ENCODE measurements around the gene DNAJC4. TPM values are rescaled to one million over a fixed set of nuclear protein-coding genes. Genes with fewer than 3 reads are reported as not detected.

The DNAJC4 gene
- polyA plus RNA-seq, 2 of the 4 experiments (the other 2 are of a cell fraction), result 9.8 to 16.2 TPM

- no peak overlapping the region for H3K27ac ChIP-seq
- ATAC-seq (no peak), DNase-seq (ENCODE audit: low read depth in 1 of 2, low spot score in 1 of 2) (no peak), FAIRE-seq (no peak)
- TF ChIP-seq TP53 (CRISPR knock-in tag; IDR thresholded peaks at IDR 0.05) (no peak), ELK1 (IDR thresholded peaks at IDR 0.05; ENCODE audit: low read depth, low read length) (no peak)
- no peaks in the 10 kb centered on the region for H3K9me3 ChIP-seq
- peaks cover 9% of the 10 kb centered on the region; the same call in 1 of the 3 replicates for H3K4me1 ChIP-seq
- CTCF ChIA-PET, result interaction anchor here (1.0 to 20.3 kb wide), 12 partner anchors 8 to 99 kb away, joined by 3 to 254 read pairs (median 10); partner anchors contain the start of genes CATSPERZ, DNAJC4, NUDT22 and PLCB3
- 93% methylated on average over 27 of the region's 27 CpGs for WGBS (ENCODE audit: missing lambda C conversion rate)
- POLR2A ChIA-PET, result interaction anchor here (1.9 to 3.0 kb wide), 2 partner anchors 18 to 38 kb away, joined by 9 to 18 read pairs; partner anchors contain the start of genes FKBP2 and STIP1
- H3K4me3 ChIP-seq, result no peak overlapping the region
- no peak overlapping the region for H3K4me2 ChIP-seq
Observed at GRCh38 chr11:64203421-64204079, 26.8 kb upstream of the DNAJC4 start.

DNA sequence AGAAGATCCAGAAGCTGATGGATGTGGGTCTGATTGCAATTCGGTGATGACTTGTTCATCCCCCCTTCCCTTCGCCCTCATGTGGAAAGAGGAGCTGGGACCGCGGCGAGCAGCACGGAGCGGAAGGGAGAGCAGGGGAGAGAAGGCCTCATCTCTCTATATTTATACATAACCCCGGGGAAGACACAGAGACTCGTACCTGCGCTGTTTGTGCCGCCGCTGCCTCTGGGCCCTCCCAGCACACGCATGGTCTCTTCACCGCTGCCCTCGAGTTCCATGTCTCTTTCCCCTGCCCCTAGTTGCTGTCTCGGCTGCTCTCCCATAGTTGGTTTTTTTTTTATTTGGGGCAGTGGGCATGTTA, 26.3 kb upstream of the DNAJC4 start:
- ATAC-seq (no peak), FAIRE-seq (no peak), DNase-seq (ENCODE audit: low read depth in 1 of 2, low spot score in 1 of 2) (no peak)
- 90% methylated on average over 16 of the region's 16 CpGs for WGBS (ENCODE audit: missing lambda C conversion rate)
- CTCF ChIA-PET, result interaction anchor here (0.7 to 20.3 kb wide), 18 partner anchors 9 to 141 kb away, joined by 3 to 254 read pairs (median 7); partner anchors contain the start of genes CATSPERZ, DNAJC4, FKBP2 and NUDT22
- H3K4me1 ChIP-seq, result peaks cover 9% of the 10 kb centered on the region; the same call in 1 of the 3 replicates
- no peak overlapping the region for H3K27ac ChIP-seq
- H3K9me3 ChIP-seq, result no peaks in the 10 kb centered on the region
- TF ChIP-seq JUN (IDR thresholded peaks at IDR 0.05) (no peak), MAZ (IDR thresholded peaks at IDR 0.05; ENCODE audit: borderline replicate concordance, low read depth, low read length) (no peak), CEBPB (IDR thresholded peaks at IDR 0.05) (no peak), ATOH8 (CRISPR knock-in tag; IDR thresholded peaks at IDR 0.05; ENCODE audit: low read depth) (no peak), EP300 (IDR thresholded peaks at IDR 0.05) (no peak), CHD4 (IDR thresholded peaks at IDR 0.05; ENCODE audit: borderline replicate concordance) (no peak), MAFK (IDR thresholded peaks at IDR 0.05; ENCODE audit: partially characterized antibody) (no peak), SREBF2 (IDR thresholded peaks at IDR 0.05) (no peak), TFCP2L1 (CRISPR knock-in tag; IDR thresholded peaks at IDR 0.05) (no peak), RCOR1 (IDR thresholded peaks at IDR 0.05; ENCODE audit: low read depth, low read length) (no peak), ZC3H11A (IDR thresholded peaks at IDR 0.05) (no peak), BCL3 (IDR thresholded peaks at IDR 0.05) (no peak), RARB (CRISPR knock-in tag; IDR thresholded peaks at IDR 0.05) (no peak), FOSB (CRISPR knock-in tag; IDR thresholded peaks at IDR 0.05) (no peak), CBX2 (IDR thresholded peaks at IDR 0.05; ENCODE audit: borderline replicate concordance, low read depth) (no peak), HOXA7 (CRISPR knock-in tag; IDR thresholded peaks at IDR 0.05) (no peak)
- TF ChIP-seq, protein P1, sequence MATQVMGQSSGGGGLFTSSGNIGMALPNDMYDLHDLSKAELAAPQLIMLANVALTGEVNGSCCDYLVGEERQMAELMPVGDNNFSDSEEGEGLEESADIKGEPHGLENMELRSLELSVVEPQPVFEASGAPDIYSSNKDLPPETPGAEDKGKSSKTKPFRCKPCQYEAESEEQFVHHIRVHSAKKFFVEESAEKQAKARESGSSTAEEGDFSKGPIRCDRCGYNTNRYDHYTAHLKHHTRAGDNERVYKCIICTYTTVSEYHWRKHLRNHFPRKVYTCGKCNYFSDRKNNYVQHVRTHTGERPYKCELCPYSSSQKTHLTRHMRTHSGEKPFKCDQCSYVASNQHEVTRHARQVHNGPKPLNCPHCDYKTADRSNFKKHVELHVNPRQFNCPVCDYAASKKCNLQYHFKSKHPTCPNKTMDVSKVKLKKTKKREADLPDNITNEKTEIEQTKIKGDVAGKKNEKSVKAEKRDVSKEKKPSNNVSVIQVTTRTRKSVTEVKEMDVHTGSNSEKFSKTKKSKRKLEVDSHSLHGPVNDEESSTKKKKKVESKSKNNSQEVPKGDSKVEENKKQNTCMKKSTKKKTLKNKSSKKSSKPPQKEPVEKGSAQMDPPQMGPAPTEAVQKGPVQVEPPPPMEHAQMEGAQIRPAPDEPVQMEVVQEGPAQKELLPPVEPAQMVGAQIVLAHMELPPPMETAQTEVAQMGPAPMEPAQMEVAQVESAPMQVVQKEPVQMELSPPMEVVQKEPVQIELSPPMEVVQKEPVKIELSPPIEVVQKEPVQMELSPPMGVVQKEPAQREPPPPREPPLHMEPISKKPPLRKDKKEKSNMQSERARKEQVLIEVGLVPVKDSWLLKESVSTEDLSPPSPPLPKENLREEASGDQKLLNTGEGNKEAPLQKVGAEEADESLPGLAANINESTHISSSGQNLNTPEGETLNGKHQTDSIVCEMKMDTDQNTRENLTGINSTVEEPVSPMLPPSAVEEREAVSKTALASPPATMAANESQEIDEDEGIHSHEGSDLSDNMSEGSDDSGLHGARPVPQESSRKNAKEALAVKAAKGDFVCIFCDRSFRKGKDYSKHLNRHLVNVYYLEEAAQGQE (IDR thresholded peaks at IDR 0.05), result no peak
- TF ChIP-seq, protein P2, sequence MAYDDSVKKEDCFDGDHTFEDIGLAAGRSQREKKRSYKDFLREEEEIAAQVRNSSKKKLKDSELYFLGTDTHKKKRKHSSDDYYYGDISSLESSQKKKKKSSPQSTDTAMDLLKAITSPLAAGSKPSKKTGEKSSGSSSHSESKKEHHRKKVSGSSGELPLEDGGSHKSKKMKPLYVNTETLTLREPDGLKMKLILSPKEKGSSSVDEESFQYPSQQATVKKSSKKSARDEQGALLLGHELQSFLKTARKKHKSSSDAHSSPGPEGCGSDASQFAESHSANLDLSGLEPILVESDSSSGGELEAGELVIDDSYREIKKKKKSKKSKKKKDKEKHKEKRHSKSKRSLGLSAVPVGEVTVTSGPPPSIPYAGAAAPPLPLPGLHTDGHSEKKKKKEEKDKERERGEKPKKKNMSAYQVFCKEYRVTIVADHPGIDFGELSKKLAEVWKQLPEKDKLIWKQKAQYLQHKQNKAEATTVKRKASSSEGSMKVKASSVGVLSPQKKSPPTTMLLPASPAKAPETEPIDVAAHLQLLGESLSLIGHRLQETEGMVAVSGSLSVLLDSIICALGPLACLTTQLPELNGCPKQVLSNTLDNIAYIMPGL (CRISPR knock-in tag; IDR thresholded peaks at IDR 0.05; ENCODE audit: borderline replicate concordance), result no peak
- TF ChIP-seq, protein P3, sequence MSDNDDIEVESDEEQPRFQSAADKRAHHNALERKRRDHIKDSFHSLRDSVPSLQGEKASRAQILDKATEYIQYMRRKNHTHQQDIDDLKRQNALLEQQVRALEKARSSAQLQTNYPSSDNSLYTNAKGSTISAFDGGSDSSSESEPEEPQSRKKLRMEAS (IDR thresholded peaks at IDR 0.05), result no peak
- H3K4me3 ChIP-seq, result no peak overlapping the region
- H3K4me2 ChIP-seq, result no peak overlapping the region
- POLR2A ChIA-PET, result interaction anchor here (0.9 to 3.0 kb wide), 6 partner anchors 19 to 100 kb away, joined by 3 to 18 read pairs (median 3); partner anchors contain the start of genes FKBP2 and STIP1

Measured in A549 (cell line).